ENCODE data around the gene ZFYVE16.
"Not testable (repeated sequence)": the region's sequence is repeated elsewhere in the genome, so short reads cannot be mapped to it uniquely, and the experiment has no call there.

The ZFYVE16 gene

GRCh38 chr5:80487829-80488721 lies 80.2 kb downstream of the ZFYVE16 start, which contains the start of gene FAM151B:
FAM151B (plus strand) TSS chr5:80488100; CDS start chr5:80488124, 24 bp downstream.
- peak; percentile 37 to 43 for DNase-seq (ENCODE audit: low read depth in 2 of 2)

GRCh38 chr5:80491296-80491695 lies 83.4 kb downstream of the ZFYVE16 start:
- DNase-seq (ENCODE audit: low read depth in 2 of 2): no peak

DNA sequence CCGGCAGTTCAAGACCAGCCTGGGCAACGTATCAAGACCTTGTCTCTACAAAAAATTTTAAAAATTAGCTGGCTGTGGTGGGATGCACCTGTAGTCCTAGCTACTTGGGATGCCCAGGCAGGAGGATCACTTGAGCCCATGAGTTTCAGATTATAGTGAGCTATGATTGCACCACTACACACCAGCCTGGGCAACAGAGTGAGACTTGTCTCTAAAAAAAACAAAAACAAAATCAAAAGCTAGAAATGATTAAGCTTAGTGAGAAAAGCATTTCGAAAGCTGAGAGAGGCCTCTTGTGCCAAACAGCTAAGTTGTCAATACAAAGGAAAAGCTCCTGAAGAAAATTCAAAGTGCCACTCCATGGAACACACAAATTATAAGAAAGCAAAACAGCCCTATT lies 84.9 kb downstream of the ZFYVE16 start:
- DNase-seq (ENCODE audit: low read depth in 2 of 2): no peak

DNA sequence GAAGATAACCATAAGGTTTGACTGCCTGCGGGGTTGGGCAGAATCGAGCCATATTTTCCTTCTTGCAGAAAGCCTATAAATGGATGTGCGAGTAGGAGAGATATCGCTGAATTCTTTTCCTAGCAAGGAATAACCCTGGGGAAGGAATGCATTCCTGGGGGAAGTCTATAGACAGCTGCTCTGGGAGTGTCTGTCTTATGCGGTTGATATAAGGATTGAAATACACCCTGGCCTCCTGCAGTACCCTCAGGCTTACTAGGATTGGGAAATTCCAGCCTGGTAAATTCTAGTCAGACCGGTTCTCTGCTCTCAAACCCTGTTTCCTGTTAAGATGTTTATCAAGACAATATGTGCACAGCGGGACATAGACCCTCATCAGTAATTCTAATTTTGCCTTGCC lies 85.6 kb downstream of the ZFYVE16 start:
- DNase-seq (ENCODE audit: low read depth in 2 of 2): not testable (repeated sequence)

- no peak for DNase-seq (ENCODE audit: low read depth in 2 of 2)
Observed at GRCh38 chr5:80495891-80496290, 88.0 kb downstream of the ZFYVE16 start.

- no peak for DNase-seq (ENCODE audit: low read depth in 2 of 2)
Observed at GRCh38 chr5:80502800-80503199, 94.9 kb downstream of the ZFYVE16 start.

GRCh38 chr5:80503641-80504040 lies 95.8 kb downstream of the ZFYVE16 start:
- DNase-seq (ENCODE audit: low read depth in 2 of 2): no peak

- no peak for DNase-seq (ENCODE audit: low read depth in 2 of 2)
Observed at GRCh38 chr5:80504833-80505232, 97.0 kb downstream of the ZFYVE16 start.

GRCh38 chr5:80507663-80508062 lies 99.8 kb downstream of the ZFYVE16 start:
- DNase-seq (ENCODE audit: low read depth in 2 of 2): no peak

GRCh38 chr5:80508844-80509243 lies 101.0 kb downstream of the ZFYVE16 start:
- no peak for DNase-seq (ENCODE audit: low read depth in 2 of 2)

DNA sequence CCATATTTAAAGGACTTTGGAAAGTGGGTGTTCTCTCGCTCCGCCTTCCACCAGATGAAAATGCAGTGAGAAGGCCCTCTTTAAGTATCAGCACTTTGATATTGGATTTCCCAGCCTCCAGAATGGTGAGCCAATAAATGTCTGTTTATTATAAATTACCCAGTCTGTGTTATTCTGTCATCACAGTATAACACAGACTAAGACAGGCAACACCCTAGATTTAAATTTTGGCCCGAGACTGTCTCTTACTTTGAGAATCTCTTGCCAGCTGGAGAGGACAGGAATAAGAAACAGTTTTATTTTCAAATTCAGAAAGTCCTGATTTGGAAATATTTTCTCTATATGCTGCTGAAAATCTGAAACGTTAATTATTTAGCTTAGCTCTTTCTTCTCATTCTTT lies 101.5 kb downstream of the ZFYVE16 start:
- DNase-seq (ENCODE audit: low read depth in 2 of 2): no peak

- DNase-seq (ENCODE audit: low read depth in 2 of 2): no peak
Observed at GRCh38 chr5:80516826-80517225, 109.0 kb downstream of the ZFYVE16 start.

Measured in stimulated activated CD8-positive, alpha-beta memory T cell treated with anti-CD3 and anti-CD28 coated beads, Interleukin-15, amount 100 ng/mL, for 4 hours (primary cell).